GM18511 (cell line): ENCODE data around the gene MYO3B.

ENCODE experiments used
- ATAC-seq: cut with Tn5 transposase; IDR thresholded peaks from one replicate; pipeline ENCODE4 v1.9.1; 2021; ENCODE audit warnings: mild to moderate bottlenecking, moderate library complexity; ENCODE audit not compliant: unreplicated experiment

The MYO3B gene

DNA sequence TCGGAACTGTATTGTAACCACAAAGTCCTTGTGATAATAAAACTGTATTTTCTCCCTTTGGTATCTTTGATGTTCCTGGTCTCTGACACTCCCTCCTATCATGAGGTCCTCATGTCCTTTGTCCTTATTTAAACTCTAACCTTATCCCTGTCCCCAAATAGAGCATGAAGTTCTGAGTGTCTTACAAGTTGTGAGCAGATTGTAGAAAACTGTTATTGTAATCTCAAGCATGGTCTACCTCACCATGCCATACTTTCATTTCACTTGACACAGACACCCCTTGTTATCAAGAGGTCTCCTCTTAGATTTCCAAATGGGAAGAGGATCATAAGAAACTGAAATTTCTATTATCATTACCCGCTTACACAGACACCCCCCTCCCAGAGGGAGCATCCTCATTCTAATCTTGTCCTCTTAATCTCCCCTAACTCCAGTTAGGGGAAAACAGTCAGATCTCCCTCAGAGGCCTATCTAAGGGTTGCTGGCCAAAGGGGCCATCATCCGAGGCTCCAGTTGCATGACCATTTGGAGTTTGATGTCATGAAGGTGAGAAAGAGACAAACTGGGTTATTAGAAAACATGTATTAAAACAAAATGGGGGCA is 29.0 kb downstream of the MYO3B start:
- no peak for ATAC-seq

DNA sequence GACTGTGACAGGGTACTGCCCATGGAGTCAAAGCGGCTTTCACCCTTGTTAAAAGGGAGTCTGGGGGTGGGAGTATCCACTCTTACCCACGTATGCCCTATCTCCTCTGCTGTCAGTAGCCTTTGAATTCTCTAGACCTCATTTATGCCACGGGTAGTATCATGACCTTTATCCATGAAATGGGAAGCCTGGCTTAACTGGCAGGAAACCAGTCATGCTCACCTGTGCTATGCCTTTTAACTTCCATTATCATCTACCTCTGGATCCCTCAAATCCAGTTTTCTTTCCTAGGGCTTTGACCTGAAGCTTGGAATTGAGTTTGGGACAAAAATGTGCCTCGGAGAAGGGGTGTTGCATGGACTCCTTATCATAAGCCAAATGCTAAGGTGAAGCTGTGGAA is 30.0 kb downstream of the MYO3B start:
- ATAC-seq, result no peak

DNA sequence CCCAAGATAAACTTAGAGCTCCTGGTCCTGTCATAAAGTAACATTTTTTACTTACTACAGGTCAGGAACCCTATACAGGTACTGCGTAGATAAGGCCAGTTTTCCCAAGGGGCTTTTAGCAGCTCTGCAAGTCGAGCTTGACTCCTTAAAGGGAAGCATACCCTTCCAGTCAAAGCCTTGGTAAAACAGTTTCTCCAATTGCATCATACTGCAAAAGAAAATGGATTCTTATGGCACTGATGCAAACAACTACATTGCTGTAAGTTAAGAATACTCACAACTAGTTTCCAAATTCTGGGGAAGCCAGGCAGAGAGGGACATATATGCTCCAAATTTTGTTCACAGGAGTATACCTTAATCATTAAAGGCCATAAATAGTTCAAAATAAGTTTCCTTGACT is 31.0 kb downstream of the MYO3B start:
- no peak for ATAC-seq

DNA sequence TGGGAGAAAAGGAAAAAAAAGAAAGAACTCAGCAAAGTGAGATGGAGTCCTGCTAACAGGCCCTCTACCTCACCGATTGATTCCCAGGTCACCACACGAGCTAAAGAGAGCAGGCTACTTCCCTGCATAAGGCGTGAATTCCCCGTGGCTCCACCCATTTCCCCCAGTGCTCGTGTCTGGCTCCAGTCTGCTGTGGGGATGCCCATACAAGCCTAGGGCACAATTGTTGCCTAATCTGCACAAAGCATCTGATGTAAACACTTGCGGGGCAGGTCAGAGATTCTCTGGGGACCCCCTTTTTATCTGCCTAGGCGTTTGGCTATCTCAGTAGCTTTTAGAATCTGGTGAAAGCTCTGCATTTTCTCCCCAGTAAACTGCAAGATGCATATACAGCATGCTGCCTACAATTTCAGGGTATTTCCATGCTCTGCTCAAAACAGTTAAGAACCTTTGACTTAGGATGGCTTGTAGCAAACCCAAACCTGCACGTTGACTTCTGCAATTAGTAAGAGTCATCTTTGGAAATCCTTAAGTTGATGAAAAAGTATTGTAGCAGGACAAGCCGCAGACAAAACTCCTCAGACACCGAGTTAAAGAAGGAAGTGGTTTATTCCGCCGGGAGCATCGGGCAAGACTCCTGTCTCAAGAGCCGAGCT is 34.8 kb downstream of the MYO3B start:
- ATAC-seq, result peak; percentile 66

- peak; percentile 39 for ATAC-seq
Observed at GRCh38 chr2:170213281-170213625, 35.3 kb downstream of the MYO3B start.

- no peak for ATAC-seq
Observed at GRCh38 chr2:170213651-170214050, 35.7 kb downstream of the MYO3B start.

GRCh38 chr2:170214309-170214948 is 36.5 kb downstream of the MYO3B start:
- ATAC-seq, result no peak

- ATAC-seq, result no peak
Observed at GRCh38 chr2:170215021-170215420, 37.1 kb downstream of the MYO3B start.

DNA sequence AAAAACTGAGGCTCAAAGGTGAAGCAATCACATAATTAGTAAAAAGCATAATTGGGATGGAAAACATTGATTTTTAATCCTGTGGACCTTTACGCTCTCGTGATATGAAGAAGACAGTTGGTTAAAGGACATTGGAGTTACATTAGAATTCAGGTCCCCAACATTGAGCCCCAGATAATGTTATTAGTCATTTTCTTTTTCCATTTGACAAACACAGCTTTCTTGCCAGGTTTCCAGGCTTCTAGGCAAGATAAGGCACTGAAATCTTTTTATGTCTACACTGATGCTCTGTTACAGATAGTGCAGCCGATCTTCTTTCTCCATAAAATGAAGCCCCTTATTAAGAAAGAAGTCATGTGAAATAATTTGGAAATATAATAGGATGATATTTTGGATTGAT is 38.5 kb downstream of the MYO3B start:
- no peak for ATAC-seq

DNA sequence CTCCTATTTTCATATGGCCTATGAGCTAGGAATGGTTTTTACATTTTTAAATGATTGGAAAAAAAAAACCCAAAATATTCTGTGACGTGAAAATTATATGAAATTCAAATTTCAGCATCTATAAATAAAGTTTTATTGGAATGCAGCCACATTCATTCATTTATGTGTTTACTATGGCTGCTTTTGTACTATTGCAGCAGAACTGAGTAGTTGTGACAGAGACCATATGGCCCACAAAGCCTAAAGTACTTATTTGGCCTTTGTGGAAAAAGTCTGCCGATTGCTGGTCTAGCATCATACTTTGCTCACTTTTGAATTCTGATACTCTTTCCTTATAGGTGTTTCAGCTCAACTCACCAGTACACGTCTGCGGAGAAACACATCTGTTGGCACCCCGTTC is 39.0 kb downstream of the MYO3B start:
- ATAC-seq, result no peak

GRCh38 chr2:170217778-170218251 is 39.9 kb downstream of the MYO3B start:
- ATAC-seq, result no peak

DNA sequence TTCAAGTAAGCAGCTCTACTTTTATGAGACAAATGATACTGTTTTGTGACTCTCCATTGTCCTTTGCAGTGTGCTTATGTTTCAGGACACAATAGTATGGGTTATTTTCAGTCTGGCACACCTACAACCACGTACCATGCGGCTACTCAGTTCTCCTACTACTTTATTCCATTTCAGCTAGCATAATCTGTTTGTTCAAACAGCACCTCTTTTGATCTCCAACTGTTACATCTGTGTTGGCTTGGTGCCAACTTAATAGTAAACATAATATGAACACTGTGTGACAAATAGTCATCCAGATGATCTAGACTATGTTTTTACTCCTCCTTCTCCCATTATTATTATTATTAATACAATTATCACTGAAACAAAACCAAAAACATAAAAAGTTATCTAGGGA is 40.5 kb downstream of the MYO3B start:
- no peak for ATAC-seq

DNA sequence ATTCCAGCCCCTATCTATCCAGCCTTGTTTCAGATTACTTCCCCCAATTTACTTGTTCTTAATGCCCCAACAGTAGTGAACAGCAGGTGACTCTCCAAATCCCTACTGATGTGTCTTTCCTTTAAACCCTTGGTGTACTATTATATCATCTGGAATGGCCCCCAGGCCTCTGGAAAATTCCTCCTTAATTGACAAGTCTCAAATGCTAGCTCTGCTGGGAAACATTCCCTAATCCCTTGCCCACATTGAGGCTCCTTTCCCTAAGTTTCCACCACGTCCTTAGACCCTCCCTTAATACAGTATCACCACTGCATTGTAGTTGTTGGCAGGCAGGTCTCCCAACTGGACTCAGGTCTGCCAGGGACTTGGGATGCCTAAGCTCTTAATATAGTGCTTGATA is 41.0 kb downstream of the MYO3B start:
- no peak for ATAC-seq

DNA sequence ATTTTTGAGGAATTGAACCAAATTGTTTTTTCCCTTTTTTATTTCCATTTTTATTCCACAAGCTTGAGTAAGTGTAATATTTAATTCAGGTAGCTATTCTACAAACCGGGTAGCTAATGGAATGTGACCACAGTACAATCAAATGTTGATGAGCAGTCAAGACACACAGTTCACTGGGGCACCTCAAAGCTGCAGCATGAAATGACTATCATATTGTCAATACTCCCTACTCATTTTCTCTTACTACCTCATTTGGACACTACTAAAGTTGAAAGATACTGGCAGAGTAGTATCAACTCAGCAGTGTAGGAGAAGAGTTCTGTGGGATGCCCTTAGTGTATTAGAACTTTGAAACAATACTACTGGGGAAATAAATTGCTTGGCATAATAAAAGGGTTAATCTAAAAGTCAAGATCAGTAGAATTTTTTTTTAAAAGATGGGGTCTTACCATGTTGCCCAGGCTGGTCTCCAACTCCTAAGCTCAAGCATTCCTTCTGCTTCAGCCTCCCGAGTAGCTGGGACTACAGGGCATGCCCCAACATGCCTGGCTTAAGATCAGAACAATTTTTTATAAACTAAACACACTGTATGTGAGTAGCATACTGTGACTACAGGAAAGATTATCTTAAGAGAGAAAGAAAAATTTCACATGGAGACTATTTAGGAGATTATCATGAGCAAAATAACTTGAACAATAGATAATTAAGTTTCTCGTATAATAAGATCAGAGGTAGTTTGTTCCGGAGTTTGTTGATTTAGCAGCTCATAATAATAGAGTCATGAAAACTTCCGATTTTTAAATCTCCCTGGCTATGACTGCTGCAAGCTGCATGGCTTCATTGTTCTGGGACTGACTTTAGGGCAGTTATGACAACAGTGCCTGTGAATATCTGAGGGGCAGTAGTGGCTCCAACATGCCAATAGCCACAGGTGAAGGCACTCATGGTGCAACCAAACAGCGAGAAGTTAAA is 43.7 kb downstream of the MYO3B start:
- no peak for ATAC-seq

DNA sequence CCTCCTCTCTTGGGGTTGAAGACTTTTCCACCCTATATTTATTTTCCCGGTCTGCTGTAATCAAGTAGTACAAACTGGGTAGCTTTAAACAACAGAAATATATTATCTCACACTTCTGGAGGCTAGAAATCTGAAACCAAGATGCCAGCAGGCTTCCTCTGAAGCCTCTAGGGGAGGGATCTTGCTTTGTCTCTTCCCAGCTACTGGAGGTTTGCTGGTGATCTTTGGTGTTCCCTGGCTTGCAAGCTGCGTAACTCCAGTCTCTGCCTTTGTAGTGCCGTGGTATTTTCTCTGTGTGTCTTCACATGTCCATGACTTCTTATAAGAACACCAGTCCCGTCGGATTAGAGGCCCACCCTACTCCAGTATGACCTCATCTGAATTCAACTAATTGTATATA is 44.4 kb downstream of the MYO3B start:
- no peak for ATAC-seq

GRCh38 chr2:170222842-170223241 is 44.9 kb downstream of the MYO3B start:
- ATAC-seq, result no peak

GRCh38 chr2:170224692-170225294 is 46.8 kb downstream of the MYO3B start:
- ATAC-seq, result no peak

GRCh38 chr2:170226216-170226615 is 48.3 kb downstream of the MYO3B start:
- ATAC-seq, result no peak

DNA sequence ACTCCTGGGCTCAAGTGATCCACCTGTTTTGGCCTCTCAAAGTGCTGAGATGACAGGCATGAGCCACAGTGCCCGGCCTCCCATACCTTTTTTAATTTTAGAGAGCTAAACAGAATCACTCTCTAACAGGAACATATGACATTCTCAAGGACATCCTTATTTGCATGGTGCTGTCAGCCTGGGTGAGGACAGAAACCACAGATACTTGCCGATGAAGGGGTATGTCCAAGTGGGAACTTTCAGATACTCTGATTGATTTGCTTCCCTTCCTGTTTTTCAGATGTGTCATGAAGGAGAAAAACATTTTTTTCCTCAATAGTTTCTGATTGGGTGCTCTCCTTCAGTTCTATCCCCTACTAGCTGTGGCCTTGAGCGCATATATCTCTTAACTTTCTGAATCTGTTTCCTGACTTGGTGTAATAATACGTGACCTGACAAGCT is 49.6 kb downstream of the MYO3B start:
- ATAC-seq, result peak; percentile 81

DNA sequence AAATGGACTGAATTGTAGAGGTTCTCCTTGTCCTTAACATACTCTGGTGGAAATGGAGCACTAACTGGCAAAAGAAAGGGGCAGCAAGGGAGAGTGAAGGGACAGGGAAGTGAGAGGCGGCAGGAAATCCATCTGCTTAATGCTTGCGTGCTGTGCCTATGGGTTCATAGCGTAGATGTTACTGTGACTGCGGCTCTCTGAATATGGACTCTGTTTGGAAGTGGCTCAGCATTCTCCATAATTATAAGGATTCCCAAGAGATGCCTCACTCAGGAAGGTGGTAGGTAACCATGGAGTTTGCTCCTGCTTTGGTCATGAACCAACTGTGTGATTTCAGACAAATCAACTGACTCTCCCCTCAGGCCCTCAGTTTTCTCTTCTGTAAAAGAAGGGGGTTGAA is 50.0 kb downstream of the MYO3B start:
- ATAC-seq, result no peak

- no peak for ATAC-seq
Observed at GRCh38 chr2:170228429-170228828, 50.5 kb downstream of the MYO3B start.
